ENCODE results near the gene SIRPB2. TPM values are rescaled to one million over a fixed set of nuclear protein-coding genes. Genes with fewer than 3 reads are reported as not detected.

The SIRPB2 gene
- polyA plus RNA-seq, 1 donor from 2014 or later: 0.15 TPM

GRCh38 chr20:1490643-1491195 is 501 bp downstream of the SIRPB2 start:
- H3K9me3 Mint-ChIP-seq: no peaks in the 10 kb centered on the region
- peaks cover 4% of the 10 kb centered on the region for H3K36me3 Mint-ChIP-seq
- H3K27ac Mint-ChIP-seq: no peak overlapping the region
- peaks cover 1% of the 10 kb centered on the region for H3K27me3 Mint-ChIP-seq
- H3K4me1 Mint-ChIP-seq: peaks cover 19 to 31% (median 29%) of the 10 kb centered on the region in 3 donors
- no peak overlapping the region for H3K4me3 Mint-ChIP-seq

GRCh38 chr20:1489764-1490436 is 1.3 kb downstream of the SIRPB2 start:
- Mint-ChIP-seq H3K27me3 (peaks cover 1% of the 10 kb centered on the region), H3K4me1 (peaks cover 17 to 27% (median 26%) of the 10 kb centered on the region in 3 donors), H3K27ac (no peak overlapping the region), H3K36me3 (peaks cover 4% of the 10 kb centered on the region), H3K9me3 (no peaks in the 10 kb centered on the region), H3K4me3 (no peak overlapping the region)

GRCh38 chr20:1489325-1489724 is 1.9 kb downstream of the SIRPB2 start:
- Mint-ChIP-seq H3K27me3 (peaks cover 3% of the 10 kb centered on the region), H3K9me3 (no peaks in the 10 kb centered on the region), H3K4me3 (no peak overlapping the region), H3K27ac (no peak overlapping the region), H3K36me3 (peaks cover 4% of the 10 kb centered on the region), H3K4me1 (peaks cover 13 to 22% (median 21%) of the 10 kb centered on the region in 3 donors)

- Mint-ChIP-seq H3K9me3 (no peaks in the 10 kb centered on the region), H3K4me3 (no peak overlapping the region), H3K27me3 (peaks cover 9% of the 10 kb centered on the region), H3K27ac (no peak overlapping the region), H3K36me3 (no peaks in the 10 kb centered on the region), H3K4me1 (peaks cover 1 to 6% (median 4%) of the 10 kb centered on the region in 3 donors)
Measured at GRCh38 chr20:1486566-1486965, 4.7 kb downstream of the SIRPB2 start.

GRCh38 chr20:1484438-1485116 is 6.6 kb downstream of the SIRPB2 start:
- H3K9me3 Mint-ChIP-seq: no peaks in the 10 kb centered on the region
- H3K4me1 Mint-ChIP-seq: peaks cover 0 to 2% (median 1%) of the 10 kb centered on the region in 3 donors
- H3K4me3 Mint-ChIP-seq: no peak overlapping the region
- no peaks in the 10 kb centered on the region for H3K36me3 Mint-ChIP-seq
- H3K27me3 Mint-ChIP-seq: peaks cover 13% of the 10 kb centered on the region
- H3K27ac Mint-ChIP-seq: no peak overlapping the region

GRCh38 chr20:1479831-1480595 is 11.2 kb downstream of the SIRPB2 start:
- H3K4me1 Mint-ChIP-seq: peaks cover 0 to 2% (median 1%) of the 10 kb centered on the region in 3 donors
- peaks cover 0 to 3% (median 3%) of the 10 kb centered on the region in 3 donors for H3K9me3 Mint-ChIP-seq
- no peak overlapping the region for H3K27ac Mint-ChIP-seq
- no peak overlapping the region for H3K4me3 Mint-ChIP-seq
- no peaks in the 10 kb centered on the region for H3K36me3 Mint-ChIP-seq
- H3K27me3 Mint-ChIP-seq: peaks cover 25% of the 10 kb centered on the region

- Mint-ChIP-seq H3K4me1 (peaks cover 0 to 2% (median 0%) of the 10 kb centered on the region in 3 donors), H3K36me3 (no peaks in the 10 kb centered on the region), H3K4me3 (no peak overlapping the region), H3K9me3 (peaks cover 0 to 3% (median 3%) of the 10 kb centered on the region in 3 donors), H3K27me3 (peaks cover 19% of the 10 kb centered on the region), H3K27ac (no peak overlapping the region)
Measured at GRCh38 chr20:1478566-1478965, 12.7 kb downstream of the SIRPB2 start.

- no peak overlapping the region for H3K27ac Mint-ChIP-seq
Measured at GRCh38 chr20:1477896-1478490, 13.2 kb downstream of the SIRPB2 start.

GRCh38 chr20:1474817-1475603 is 16.2 kb downstream of the SIRPB2 start:
- H3K4me3 Mint-ChIP-seq: no peak overlapping the region
- peaks cover 0 to 3% (median 3%) of the 10 kb centered on the region in 3 donors for H3K9me3 Mint-ChIP-seq
- no peaks in the 10 kb centered on the region for H3K36me3 Mint-ChIP-seq
- H3K27ac Mint-ChIP-seq: peak overlapping the region in 1 of 3 donors; percentile 29
- peaks cover 7 to 17% (median 15%) of the 10 kb centered on the region in 3 donors for H3K4me1 Mint-ChIP-seq
- peaks cover 13% of the 10 kb centered on the region for H3K27me3 Mint-ChIP-seq

More at GRCh38 chr20:1477896-1478490, 13.2 kb downstream of the SIRPB2 start:
- H3K9me3 Mint-ChIP-seq: peaks cover 0 to 3% (median 3%) of the 10 kb centered on the region in 3 donors
- H3K4me1 Mint-ChIP-seq: peaks cover 2 to 5% (median 2%) of the 10 kb centered on the region in 3 donors
- peaks cover 19% of the 10 kb centered on the region for H3K27me3 Mint-ChIP-seq
- no peak overlapping the region for H3K4me3 Mint-ChIP-seq
- no peaks in the 10 kb centered on the region for H3K36me3 Mint-ChIP-seq

- no peak overlapping the region for H3K27ac Mint-ChIP-seq
- no peak overlapping the region for H3K4me3 Mint-ChIP-seq
- no peaks in the 10 kb centered on the region for H3K36me3 Mint-ChIP-seq
- H3K9me3 Mint-ChIP-seq: peaks cover 0 to 3% (median 3%) of the 10 kb centered on the region in 3 donors
- H3K27me3 Mint-ChIP-seq: peaks cover 11% of the 10 kb centered on the region
- H3K4me1 Mint-ChIP-seq: peaks cover 7 to 17% (median 16%) of the 10 kb centered on the region in 3 donors
Measured at GRCh38 chr20:1474325-1474724, 16.9 kb downstream of the SIRPB2 start.

- Mint-ChIP-seq H3K4me3 (peak overlapping the region in 2 of 4 donors; percentile 45 to 53), H3K36me3 (peaks cover 1% of the 10 kb centered on the region), H3K27me3 (peaks cover 7% of the 10 kb centered on the region), H3K4me1 (peaks cover 7 to 21% (median 17%) of the 10 kb centered on the region in 3 donors), H3K9me3 (peaks cover 0 to 3% (median 3%) of the 10 kb centered on the region in 3 donors), H3K27ac (peak overlapping the region in 2 of 3 donors; percentile 12 to 60)
Measured at GRCh38 chr20:1473246-1474220, 17.7 kb downstream of the SIRPB2 start.

- H3K27ac Mint-ChIP-seq: peak overlapping the region in 2 of 3 donors; percentile 12 to 60
- peaks cover 1% of the 10 kb centered on the region for H3K36me3 Mint-ChIP-seq
- H3K27me3 Mint-ChIP-seq: peaks cover 1% of the 10 kb centered on the region
- H3K4me3 Mint-ChIP-seq: peak overlapping the region in 2 of 4 donors; percentile 7 to 53
- H3K4me1 Mint-ChIP-seq: peaks cover 12 to 27% (median 23%) of the 10 kb centered on the region in 3 donors
- peaks cover 0 to under 1% (median 0%) of the 10 kb centered on the region in 3 donors for H3K9me3 Mint-ChIP-seq
Measured at GRCh38 chr20:1472556-1473245, 18.5 kb downstream of the SIRPB2 start.
